ENCODE measurements around the gene PTPRG.

The PTPRG gene

GRCh38 chr3:61960976-61961375, 399.6 kb downstream of the PTPRG start:
- no peak for DNase-seq
- no peak overlapping the region for H3K27ac ChIP-seq (ENCODE audit: insufficient read depth, low read length, poor library complexity, severe bottlenecking)
- H3K36me3 ChIP-seq (ENCODE audit: control insufficient read depth, insufficient read depth, low read length) = no peaks in the 10 kb centered on the region
- no peak overlapping the region for H3K4me3 ChIP-seq (ENCODE audit: insufficient read depth, low read depth, low read length, poor library complexity, severe bottlenecking)
- no peaks in the 10 kb centered on the region for H3K27me3 ChIP-seq (replicated peaks; ENCODE audit: control insufficient read depth, insufficient read depth, low read length, poor library complexity, severe bottlenecking)
- H3K9me3 ChIP-seq (ENCODE audit: control insufficient read depth, low read length) = no peaks in the 10 kb centered on the region
- H3K4me1 ChIP-seq (ENCODE audit: control insufficient read depth, insufficient read depth, low read length, poor library complexity, severe bottlenecking) = no peaks in the 10 kb centered on the region

GRCh38 chr3:61961900-61962299, 400.5 kb downstream of the PTPRG start:
- Histone ChIP-seq H3K27ac (ENCODE audit: insufficient read depth, low read length, poor library complexity, severe bottlenecking) (no peak overlapping the region), H3K4me3 (ENCODE audit: insufficient read depth, low read depth, low read length, poor library complexity, severe bottlenecking) (no peak overlapping the region), H3K4me1 (ENCODE audit: control insufficient read depth, insufficient read depth, low read length, poor library complexity, severe bottlenecking) (no peaks in the 10 kb centered on the region), H3K9me3 (ENCODE audit: control insufficient read depth, low read length) (no peaks in the 10 kb centered on the region), H3K36me3 (ENCODE audit: control insufficient read depth, insufficient read depth, low read length) (no peaks in the 10 kb centered on the region), H3K27me3 (replicated peaks; ENCODE audit: control insufficient read depth, insufficient read depth, low read length, poor library complexity, severe bottlenecking) (no peaks in the 10 kb centered on the region)
- DNase-seq = no peak

DNA sequence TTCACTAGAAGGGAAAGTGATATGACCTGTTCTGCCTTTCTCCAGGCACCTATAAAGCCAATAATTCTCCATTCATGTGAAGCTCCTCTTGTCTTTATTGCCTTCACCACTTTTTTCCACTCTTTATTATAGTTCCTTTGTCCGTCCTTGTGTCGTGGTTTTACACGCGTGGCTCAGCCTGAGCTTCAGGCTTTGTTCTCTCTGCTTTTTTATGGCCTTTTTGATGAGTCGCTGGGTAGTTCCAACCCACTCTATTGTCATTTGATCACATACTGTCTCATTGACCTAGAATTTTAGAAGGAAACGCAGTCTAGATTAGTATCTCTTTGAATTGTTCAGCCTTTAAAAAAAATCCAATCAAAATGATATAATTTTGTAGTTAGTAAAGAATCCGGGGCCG, 403.2 kb downstream of the PTPRG start:
- H3K27ac ChIP-seq (ENCODE audit: insufficient read depth, low read length, poor library complexity, severe bottlenecking) = no peak overlapping the region
- no peaks in the 10 kb centered on the region for H3K4me1 ChIP-seq (ENCODE audit: control insufficient read depth, insufficient read depth, low read length, poor library complexity, severe bottlenecking)
- H3K27me3 ChIP-seq (replicated peaks; ENCODE audit: control insufficient read depth, insufficient read depth, low read length, poor library complexity, severe bottlenecking) = no peaks in the 10 kb centered on the region
- H3K9me3 ChIP-seq (ENCODE audit: control insufficient read depth, low read length) = no peaks in the 10 kb centered on the region
- no peak overlapping the region for H3K4me3 ChIP-seq (ENCODE audit: insufficient read depth, low read depth, low read length, poor library complexity, severe bottlenecking)
- H3K36me3 ChIP-seq (ENCODE audit: control insufficient read depth, insufficient read depth, low read length) = no peaks in the 10 kb centered on the region
- DNase-seq = no peak

DNA sequence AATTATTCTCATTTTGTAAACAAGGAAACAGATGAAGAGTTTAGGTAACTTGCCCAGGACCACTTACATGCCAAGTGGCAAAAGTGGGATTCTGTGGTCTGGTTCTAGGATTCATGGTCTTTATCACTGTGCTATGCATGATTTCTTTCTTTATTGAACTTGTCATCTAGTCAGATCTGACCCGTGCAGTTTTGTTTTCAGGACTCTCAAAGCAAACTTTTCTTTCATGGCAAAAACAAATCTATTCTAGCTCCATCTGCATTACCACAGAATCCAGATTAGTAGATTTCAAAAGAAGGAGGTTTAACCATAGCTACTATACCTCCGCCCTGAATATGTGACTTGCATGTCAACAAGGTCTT, 404.4 kb downstream of the PTPRG start:
- no peaks in the 10 kb centered on the region for H3K4me1 ChIP-seq (ENCODE audit: control insufficient read depth, insufficient read depth, low read length, poor library complexity, severe bottlenecking)
- no peak overlapping the region for H3K27ac ChIP-seq (ENCODE audit: insufficient read depth, low read length, poor library complexity, severe bottlenecking)
- no peak for DNase-seq
- no peaks in the 10 kb centered on the region for H3K9me3 ChIP-seq (ENCODE audit: control insufficient read depth, low read length)
- no peaks in the 10 kb centered on the region for H3K27me3 ChIP-seq (replicated peaks; ENCODE audit: control insufficient read depth, insufficient read depth, low read length, poor library complexity, severe bottlenecking)
- H3K4me3 ChIP-seq (ENCODE audit: insufficient read depth, low read depth, low read length, poor library complexity, severe bottlenecking) = no peak overlapping the region
- no peaks in the 10 kb centered on the region for H3K36me3 ChIP-seq (ENCODE audit: control insufficient read depth, insufficient read depth, low read length)

- Histone ChIP-seq H3K4me1 (ENCODE audit: control insufficient read depth, insufficient read depth, low read length, poor library complexity, severe bottlenecking) (no peaks in the 10 kb centered on the region), H3K9me3 (ENCODE audit: control insufficient read depth, low read length) (no peaks in the 10 kb centered on the region), H3K36me3 (ENCODE audit: control insufficient read depth, insufficient read depth, low read length) (no peaks in the 10 kb centered on the region), H3K27ac (ENCODE audit: insufficient read depth, low read length, poor library complexity, severe bottlenecking) (no peak overlapping the region), H3K4me3 (ENCODE audit: insufficient read depth, low read depth, low read length, poor library complexity, severe bottlenecking) (no peak overlapping the region), H3K27me3 (replicated peaks; ENCODE audit: control insufficient read depth, insufficient read depth, low read length, poor library complexity, severe bottlenecking) (no peaks in the 10 kb centered on the region)
- DNase-seq = no peak
These were observed 404.8 kb downstream of the PTPRG start for GRCh38 chr3:61966200-61966599.

- H3K4me3 ChIP-seq (ENCODE audit: insufficient read depth, low read depth, low read length, poor library complexity, severe bottlenecking) = no peak overlapping the region
- no peak overlapping the region for H3K27ac ChIP-seq (ENCODE audit: insufficient read depth, low read length, poor library complexity, severe bottlenecking)
- no peaks in the 10 kb centered on the region for H3K27me3 ChIP-seq (replicated peaks; ENCODE audit: control insufficient read depth, insufficient read depth, low read length, poor library complexity, severe bottlenecking)
- DNase-seq = no peak
- H3K4me1 ChIP-seq (ENCODE audit: control insufficient read depth, insufficient read depth, low read length, poor library complexity, severe bottlenecking) = no peaks in the 10 kb centered on the region
- H3K9me3 ChIP-seq (ENCODE audit: control insufficient read depth, low read length) = no peaks in the 10 kb centered on the region
- no peaks in the 10 kb centered on the region for H3K36me3 ChIP-seq (ENCODE audit: control insufficient read depth, insufficient read depth, low read length)
These were observed 405.6 kb downstream of the PTPRG start for GRCh38 chr3:61967019-61967418.

DNA sequence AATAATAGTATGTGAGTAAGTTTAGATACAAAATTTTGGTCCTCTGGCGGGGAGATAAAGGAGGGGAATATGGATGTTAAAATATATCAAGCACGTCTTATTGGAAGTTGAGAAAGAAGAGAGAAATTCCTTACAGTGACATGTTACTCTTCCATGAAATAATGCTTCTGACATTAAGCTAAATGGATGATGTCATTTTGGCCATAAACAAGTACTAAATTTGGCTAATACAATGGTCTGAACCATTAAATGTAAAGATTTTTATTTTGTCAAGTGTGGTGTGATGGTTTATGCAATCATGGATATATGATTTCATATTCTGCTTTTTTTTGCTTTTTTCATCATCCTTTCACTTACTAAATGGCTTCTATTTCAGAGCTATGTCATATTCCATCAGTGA, 406.6 kb downstream of the PTPRG start:
- Histone ChIP-seq H3K4me3 (ENCODE audit: insufficient read depth, low read depth, low read length, poor library complexity, severe bottlenecking) (no peak overlapping the region), H3K9me3 (ENCODE audit: control insufficient read depth, low read length) (no peaks in the 10 kb centered on the region), H3K4me1 (ENCODE audit: control insufficient read depth, insufficient read depth, low read length, poor library complexity, severe bottlenecking) (no peaks in the 10 kb centered on the region), H3K27me3 (replicated peaks; ENCODE audit: control insufficient read depth, insufficient read depth, low read length, poor library complexity, severe bottlenecking) (no peaks in the 10 kb centered on the region), H3K27ac (ENCODE audit: insufficient read depth, low read length, poor library complexity, severe bottlenecking) (no peak overlapping the region), H3K36me3 (ENCODE audit: control insufficient read depth, insufficient read depth, low read length) (no peaks in the 10 kb centered on the region)
- no peak for DNase-seq

- Histone ChIP-seq H3K9me3 (ENCODE audit: control insufficient read depth, low read length) (no peaks in the 10 kb centered on the region), H3K4me1 (ENCODE audit: control insufficient read depth, insufficient read depth, low read length, poor library complexity, severe bottlenecking) (no peaks in the 10 kb centered on the region), H3K4me3 (ENCODE audit: insufficient read depth, low read depth, low read length, poor library complexity, severe bottlenecking) (no peak overlapping the region), H3K36me3 (ENCODE audit: control insufficient read depth, insufficient read depth, low read length) (no peaks in the 10 kb centered on the region), H3K27me3 (replicated peaks; ENCODE audit: control insufficient read depth, insufficient read depth, low read length, poor library complexity, severe bottlenecking) (no peaks in the 10 kb centered on the region), H3K27ac (ENCODE audit: insufficient read depth, low read length, poor library complexity, severe bottlenecking) (no peak overlapping the region)
- DNase-seq = no peak
These were observed 413.3 kb downstream of the PTPRG start for GRCh38 chr3:61974662-61975061.

DNA sequence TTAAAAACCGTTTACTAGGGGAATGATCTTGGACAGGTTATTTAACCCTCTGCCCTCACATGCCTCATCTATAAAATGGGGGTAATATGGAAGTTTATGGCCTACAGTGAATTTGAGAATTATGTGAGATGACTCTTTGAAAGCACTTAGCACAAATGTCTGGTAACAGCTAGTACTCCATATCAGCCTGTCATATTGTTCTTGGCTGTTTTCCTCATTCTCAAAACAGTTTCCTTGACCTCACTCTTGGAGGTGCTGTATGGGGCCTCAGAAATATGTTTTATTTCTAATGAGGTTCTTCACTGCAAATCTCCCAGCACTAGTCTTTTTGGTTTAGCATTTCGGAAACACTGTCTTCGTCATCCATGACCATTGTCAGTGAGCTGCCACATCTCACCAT, 413.8 kb downstream of the PTPRG start:
- DNase-seq = no peak
- no peaks in the 10 kb centered on the region for H3K9me3 ChIP-seq (ENCODE audit: control insufficient read depth, low read length)
- H3K27me3 ChIP-seq (replicated peaks; ENCODE audit: control insufficient read depth, insufficient read depth, low read length, poor library complexity, severe bottlenecking) = no peaks in the 10 kb centered on the region
- no peaks in the 10 kb centered on the region for H3K36me3 ChIP-seq (ENCODE audit: control insufficient read depth, insufficient read depth, low read length)
- no peaks in the 10 kb centered on the region for H3K4me1 ChIP-seq (ENCODE audit: control insufficient read depth, insufficient read depth, low read length, poor library complexity, severe bottlenecking)
- no peak overlapping the region for H3K4me3 ChIP-seq (ENCODE audit: insufficient read depth, low read depth, low read length, poor library complexity, severe bottlenecking)
- H3K27ac ChIP-seq (ENCODE audit: insufficient read depth, low read length, poor library complexity, severe bottlenecking) = no peak overlapping the region

GRCh38 chr3:61975936-61976335, 414.6 kb downstream of the PTPRG start:
- DNase-seq = no peak
- H3K4me1 ChIP-seq (ENCODE audit: control insufficient read depth, insufficient read depth, low read length, poor library complexity, severe bottlenecking) = no peaks in the 10 kb centered on the region
- H3K36me3 ChIP-seq (ENCODE audit: control insufficient read depth, insufficient read depth, low read length) = no peaks in the 10 kb centered on the region
- no peaks in the 10 kb centered on the region for H3K27me3 ChIP-seq (replicated peaks; ENCODE audit: control insufficient read depth, insufficient read depth, low read length, poor library complexity, severe bottlenecking)
- H3K27ac ChIP-seq (ENCODE audit: insufficient read depth, low read length, poor library complexity, severe bottlenecking) = no peak overlapping the region
- no peaks in the 10 kb centered on the region for H3K9me3 ChIP-seq (ENCODE audit: control insufficient read depth, low read length)
- H3K4me3 ChIP-seq (ENCODE audit: insufficient read depth, low read depth, low read length, poor library complexity, severe bottlenecking) = no peak overlapping the region
